Jurkat, Clone E6-1 (cell line): Measurements from ENCODE around the gene KRCC1.
A peak's percentile ranks its signal among the peaks of the same experiment; 100 is the strongest.
"Not testable (repeated sequence)": the region's sequence is repeated elsewhere in the genome, so short reads cannot be mapped to it uniquely, and the experiment has no call there.

Experiments used
- DNase-seq: peaks from one replicate; pipeline ENCODE4 v3.0.0-alpha.2; 2011; ENCODE audit warnings: low read depth, low spot score
- H3K4me3 ChIP-seq: 2 replicates; pipeline ENCODE4 v1.5.1; 2011; ENCODE audit warnings: mild to moderate bottlenecking, low read length, control low read depth, moderate library complexity

KRCC1 gene

DNA sequence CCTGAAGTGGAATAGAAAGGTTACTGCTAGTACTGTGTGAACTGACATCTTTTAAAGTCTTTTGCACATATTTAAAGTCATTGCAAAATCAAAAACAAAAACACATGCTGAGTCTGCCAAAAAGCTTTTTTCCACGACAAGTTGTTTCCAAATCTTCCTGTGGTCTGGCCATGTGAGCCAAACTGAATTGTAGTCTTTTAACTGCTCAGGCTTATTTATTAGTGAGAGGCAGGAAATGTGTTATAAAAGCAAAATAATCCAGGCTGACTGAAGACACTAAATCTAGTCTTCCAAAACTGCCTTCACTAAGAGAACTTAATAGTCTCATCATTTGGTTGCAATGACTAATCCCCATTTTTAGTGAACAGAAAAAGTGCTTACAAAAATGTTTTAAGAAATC is 2.3 kb downstream of the KRCC1 start:
- no peak overlapping the region for H3K4me3 ChIP-seq
- DNase-seq, result no peak

DNA sequence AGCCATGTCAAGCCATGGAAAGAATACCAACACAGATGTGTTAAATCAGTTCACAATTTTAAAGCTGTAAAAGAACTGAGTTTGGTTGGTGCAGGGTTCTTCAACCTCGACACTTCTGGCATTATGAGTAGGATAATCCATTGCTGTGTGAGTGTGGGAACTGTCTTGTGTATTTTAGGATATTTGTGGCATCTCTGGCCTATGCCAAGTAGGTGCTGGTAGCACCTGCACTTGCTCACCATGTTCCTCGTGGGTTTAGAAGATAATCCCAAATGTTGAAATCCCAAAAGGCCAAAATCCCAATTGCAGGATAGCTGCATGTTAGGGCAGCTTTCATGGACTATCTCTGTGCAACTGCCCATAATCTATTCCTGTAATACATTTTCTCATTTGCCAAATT is 3.8 kb downstream of the KRCC1 start:
- H3K4me3 ChIP-seq, result no peak overlapping the region
- no peak for DNase-seq

DNA sequence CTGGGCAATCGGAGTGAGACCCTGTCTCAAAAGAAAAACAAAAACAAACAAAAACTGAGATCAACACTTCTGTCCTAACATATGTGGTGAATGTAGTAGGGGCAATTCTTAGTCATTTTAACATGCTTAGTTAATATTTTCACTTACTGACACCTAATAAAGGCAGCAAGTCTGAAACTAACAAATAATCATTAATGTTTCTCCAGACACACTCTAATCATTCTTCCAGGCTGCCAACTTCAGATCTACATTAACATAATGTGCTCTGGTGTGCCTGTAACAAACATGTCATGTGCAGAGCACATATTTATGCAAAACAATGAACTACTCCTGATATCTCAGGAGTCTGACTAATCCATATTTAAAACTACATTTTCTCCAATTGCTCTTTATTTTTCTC is 6.0 kb downstream of the KRCC1 start:
- H3K4me3 ChIP-seq, result no peak overlapping the region
- no peak for DNase-seq

DNA sequence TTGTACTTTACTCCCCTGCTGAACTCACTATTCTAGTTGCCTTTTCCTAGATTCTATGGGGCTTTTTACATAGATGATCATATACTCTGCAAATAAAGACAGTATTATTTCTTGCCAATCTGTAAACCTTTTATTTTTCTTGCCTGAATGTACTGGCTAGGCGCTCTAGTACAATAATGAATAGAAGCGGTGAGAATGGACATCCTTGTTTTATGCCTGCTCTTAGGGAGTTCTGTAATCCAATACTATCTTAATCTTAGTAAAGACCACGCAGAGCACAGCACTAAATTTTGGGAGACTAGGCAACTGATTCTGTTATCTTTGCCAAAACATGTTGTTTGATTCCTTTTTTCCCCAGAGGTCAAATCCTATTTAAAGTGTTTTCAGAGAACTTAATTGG is 7.0 kb downstream of the KRCC1 start:
- DNase-seq, result no peak
- H3K4me3 ChIP-seq, result no peak overlapping the region

DNA sequence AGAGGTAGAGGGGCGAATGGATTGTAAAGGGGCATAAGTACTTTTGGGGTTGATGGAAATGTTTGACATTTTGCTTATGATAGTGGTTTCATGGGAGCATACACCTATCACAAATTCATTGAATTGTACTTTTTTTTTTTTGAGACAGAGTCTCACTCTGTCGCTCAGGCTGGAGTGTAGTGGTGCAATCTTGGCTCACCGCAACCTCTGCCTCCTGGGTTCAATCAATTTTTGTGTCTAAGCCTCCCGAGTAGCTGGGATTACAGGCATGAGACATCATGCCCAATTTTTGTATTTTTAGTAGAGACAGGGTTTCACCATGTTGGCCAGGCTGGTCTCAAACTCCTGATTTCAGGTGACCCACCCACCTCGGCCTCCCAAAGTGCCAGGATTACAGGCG is 10.0 kb downstream of the KRCC1 start:
- not testable (repeated sequence) for DNase-seq, H3K4me3 ChIP-seq

DNA sequence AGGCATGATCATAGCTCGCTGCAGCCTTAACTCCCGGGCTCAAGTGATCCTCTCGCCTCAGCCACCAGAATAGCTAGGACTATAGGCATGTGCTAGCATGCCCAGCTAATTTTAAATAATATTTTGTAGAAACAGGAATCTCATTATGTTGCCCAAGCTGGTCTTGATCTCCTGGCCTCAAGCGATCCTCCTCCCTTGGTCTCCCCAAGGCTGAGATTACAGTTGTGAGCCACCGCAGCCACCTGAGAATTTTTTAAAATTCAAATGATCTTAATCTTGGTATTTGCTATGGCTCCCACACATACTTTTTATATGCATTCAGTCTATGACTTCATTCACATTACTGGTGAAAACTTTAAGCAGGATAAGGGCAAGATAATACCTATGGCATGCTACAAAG is 13.1 kb downstream of the KRCC1 start:
- DNase-seq, result no peak
- H3K4me3 ChIP-seq, result no peak overlapping the region

DNA sequence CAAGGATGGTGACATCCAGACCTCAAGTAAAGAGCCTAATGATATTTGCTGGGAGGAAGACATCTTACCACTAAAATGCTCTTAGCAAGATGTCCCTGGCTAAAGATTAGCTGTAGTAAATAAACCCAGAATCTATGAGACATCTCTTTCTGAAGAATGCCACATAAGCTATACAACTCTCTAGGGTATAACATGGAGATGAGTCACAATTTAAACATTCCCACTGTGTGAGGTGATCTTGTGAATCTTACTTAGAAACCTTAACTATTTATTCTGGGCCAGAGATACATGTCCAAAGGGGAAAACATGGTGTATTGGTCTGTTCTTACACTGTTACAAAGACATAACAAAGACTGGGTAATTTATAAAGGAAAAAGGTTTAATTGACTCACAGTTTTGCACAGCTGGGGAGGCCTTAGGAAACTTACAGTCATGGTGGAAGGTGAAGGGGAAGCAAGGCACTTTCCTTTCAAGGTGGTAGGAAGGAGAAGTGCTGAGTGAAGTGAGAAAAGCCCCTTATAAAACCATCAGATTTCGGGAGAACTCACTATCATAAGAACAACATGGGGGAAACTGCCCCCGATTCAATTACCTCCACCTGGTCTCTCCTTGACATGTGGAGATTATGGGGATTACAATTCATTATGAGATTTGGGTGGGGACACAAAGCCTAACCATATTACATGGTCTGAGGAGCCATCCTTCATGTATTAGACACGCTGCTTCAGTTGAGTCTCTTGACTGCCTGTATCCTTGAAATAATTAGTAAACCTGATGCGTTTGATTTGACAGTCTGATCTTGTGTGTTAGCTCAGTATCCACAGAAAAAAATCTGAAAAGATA is 17.1 kb downstream of the KRCC1 start:
- no peak for DNase-seq
- H3K4me3 ChIP-seq, result no peak overlapping the region

DNA sequence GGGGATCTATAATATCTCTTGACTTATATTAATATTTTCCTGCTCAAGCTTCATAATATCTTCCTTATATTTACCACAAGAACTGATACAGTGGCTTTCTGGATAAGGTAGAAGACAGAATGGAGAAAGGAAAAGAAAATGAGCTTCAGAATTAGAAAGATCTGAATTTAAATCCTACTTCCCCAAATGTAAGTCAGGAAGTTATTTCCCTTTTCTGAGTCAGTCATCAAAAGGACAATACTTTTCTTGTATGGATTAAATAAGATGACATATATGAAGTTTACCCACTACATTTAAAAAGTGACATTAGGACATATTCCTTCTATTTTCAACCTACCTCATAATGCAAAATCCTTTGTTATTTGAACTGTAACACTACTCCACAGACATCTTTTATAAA is 19.0 kb downstream of the KRCC1 start:
- DNase-seq, result no peak
- no peak overlapping the region for H3K4me3 ChIP-seq

DNA sequence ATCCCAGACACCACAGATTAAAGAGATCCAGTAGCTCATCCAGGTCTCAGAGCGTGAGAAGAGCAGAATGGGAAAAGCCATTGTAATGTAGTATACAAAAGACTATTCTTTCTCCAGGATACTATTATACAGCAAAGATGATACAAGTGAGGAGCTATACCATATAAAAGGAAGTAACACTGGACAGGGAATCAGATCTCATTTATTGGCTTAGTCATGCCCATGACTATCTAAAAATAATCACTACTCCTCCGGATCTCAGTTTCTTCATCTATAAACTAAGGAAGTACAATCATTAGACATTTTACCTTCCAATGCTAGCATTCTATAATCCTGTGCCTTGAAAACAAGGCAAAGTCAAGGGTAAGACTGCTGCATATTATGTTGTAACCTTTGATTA is 19.4 kb downstream of the KRCC1 start:
- DNase-seq, result no peak
- H3K4me3 ChIP-seq, result no peak overlapping the region

DNA sequence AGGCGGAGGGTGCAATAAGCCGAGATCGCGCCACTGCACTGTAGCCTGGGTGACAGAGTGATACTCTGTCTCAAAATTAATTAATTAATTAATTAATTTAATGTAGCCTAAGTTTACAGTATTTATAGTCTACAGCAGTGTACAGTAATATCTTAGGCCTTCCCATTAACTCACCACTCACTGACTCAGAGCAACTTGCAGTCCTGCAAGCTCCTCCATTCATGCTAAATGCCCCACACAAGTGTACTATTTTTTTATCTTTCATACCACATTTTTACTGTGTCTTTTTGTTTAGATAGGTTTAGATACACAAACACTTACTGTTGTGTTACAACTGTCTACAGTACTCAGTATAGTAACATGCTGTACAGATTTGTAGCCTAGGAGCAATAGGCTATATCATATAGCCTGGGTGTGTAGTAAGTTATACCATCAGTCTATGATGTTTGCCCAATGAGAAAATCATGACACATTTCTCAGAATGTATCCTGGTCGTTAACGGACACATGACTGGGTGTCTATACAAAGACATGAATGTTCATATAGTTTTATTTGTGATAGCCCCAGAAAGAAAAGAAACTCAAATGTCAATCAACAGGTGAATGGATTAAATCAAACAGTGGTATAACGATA is 23.4 kb downstream of the KRCC1 start:
- no peak overlapping the region for H3K4me3 ChIP-seq
- DNase-seq, result no peak

DNA sequence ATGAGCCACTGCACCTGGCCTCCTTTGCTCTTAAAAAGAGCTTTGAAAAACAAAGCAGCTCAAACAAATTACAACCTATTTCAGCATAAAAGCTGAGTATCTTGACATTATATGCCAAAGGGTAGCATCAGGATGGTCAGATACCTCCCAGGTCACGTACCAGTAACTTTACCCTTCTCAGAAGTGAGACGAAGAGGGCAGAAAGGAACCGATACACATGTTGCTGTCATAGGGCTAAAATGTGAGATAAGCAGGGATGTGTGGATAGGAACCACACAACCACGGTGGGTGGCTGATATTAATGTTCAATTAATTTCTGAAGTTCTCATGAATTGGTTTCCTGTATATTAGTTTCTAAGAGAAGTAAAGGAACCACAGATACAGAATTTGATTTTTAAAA is 26.7 kb downstream of the KRCC1 start:
- H3K4me3 ChIP-seq, result no peak overlapping the region

DNA sequence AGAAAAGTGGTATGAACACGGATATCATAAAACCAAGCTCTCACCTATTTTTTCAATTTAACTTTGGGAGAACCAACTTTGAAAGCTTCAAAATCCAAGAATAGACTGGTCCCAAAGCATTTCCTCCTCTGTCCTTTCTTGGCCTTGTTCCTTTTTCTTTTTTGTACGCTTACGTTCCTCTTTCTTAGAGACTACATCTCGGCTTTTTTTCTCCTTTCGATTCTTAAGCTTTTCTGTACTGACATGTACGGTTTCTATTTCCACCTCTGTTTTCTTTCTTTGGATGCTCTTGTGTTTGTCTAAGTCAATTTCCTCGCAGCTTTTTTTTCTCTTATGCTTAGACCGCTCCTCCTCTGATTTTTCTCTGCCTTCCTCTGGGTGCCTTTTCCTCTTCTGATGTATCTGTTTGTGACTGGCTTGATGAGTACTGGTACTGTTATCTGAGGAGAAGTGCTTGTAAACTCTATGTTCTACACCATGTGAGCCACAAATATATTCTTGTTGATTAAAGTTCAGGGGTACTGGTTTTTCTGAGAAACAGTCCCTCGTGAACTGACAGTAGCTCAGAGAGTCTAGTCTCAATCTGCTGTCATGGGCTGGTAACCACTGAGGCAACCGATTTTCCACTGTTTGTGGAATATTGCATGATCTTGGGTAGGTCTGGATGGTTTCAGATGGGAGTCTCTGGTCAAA is 27.7 kb downstream of the KRCC1 start:
- DNase-seq, result no peak

More for the DNA sequence above, 26.7 kb downstream of the KRCC1 start:
- DNase-seq, result no peak

DNA sequence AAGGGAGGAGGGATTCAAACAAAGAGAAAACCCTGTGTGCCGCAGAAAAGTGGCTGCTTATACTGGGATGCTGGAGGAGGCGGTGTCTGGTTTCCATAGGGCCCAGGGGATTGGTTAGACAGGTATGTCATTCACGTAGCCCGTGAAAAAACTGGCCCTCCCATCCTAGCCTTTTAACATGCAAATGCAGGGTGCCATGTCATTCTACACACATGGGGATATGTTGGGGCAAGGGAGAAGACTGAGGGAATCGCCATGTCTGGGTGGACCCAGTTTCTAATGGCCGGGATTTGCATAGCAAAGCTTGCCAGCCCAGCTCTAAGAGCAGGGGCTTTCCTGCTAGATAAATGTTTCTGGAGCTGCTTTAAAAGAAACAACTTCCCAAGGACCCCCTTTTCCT is 31.1 kb downstream of the KRCC1 start:
- H3K4me3 ChIP-seq, result no peak overlapping the region
- DNase-seq, result no peak

More for the DNA sequence above, 27.7 kb downstream of the KRCC1 start:
- H3K4me3 ChIP-seq, result no peak overlapping the region

DNA sequence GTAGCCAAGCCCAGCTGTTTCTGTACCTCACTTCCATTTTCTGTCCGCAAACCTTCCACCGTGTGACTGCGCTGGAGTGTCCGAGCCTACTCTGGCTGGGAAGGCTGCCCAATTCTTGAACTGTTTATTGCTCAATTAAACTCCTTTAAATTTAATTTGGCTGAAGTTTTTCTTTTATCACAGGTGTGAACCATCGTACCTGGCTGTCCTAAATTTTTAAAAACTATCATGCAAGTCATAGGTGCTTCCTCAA is 33.0 kb downstream of the KRCC1 start:
- no peak overlapping the region for H3K4me3 ChIP-seq
- no peak for DNase-seq

DNA sequence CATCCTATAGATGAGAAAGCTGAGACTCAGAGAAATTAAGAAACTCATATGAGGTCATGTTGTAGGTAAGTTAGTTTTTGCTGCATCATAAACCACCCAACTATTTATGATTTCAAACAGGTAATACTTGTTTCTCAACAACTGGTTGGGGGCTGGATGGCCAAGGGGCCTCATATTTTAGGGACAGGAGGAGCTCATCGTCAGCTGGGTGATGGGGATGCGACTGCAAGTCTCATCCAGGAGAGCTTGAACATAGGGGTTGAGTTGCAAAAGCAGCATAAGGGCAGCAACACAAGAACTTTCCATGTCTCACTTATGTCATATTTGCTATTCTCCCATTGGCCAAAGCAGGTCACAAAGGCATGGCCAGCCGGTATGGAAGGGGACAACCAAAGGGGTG is 35.6 kb downstream of the KRCC1 start:
- no peak for DNase-seq
- H3K4me3 ChIP-seq, result no peak overlapping the region

DNA sequence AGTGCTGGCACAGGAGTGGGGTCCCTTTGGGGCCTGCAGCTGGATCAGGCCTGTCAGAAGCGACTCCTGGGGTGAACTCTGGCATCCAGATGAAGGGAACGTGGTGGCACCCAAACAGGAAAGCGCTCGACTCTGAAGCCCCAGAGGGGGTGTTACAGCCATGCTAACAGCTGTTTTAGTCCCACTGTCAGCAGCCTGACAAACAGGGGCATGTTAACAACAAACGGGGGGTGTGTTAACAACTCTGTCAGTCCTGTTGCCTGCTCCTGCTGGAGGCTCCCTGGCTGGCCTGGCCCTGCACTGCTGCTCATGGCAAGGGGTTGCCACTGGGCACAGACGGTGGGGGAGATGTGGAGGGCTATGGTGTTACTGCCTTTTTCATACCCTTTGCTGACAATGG is 36.7 kb downstream of the KRCC1 start:
- H3K4me3 ChIP-seq, result no peak overlapping the region
- no peak for DNase-seq

DNA sequence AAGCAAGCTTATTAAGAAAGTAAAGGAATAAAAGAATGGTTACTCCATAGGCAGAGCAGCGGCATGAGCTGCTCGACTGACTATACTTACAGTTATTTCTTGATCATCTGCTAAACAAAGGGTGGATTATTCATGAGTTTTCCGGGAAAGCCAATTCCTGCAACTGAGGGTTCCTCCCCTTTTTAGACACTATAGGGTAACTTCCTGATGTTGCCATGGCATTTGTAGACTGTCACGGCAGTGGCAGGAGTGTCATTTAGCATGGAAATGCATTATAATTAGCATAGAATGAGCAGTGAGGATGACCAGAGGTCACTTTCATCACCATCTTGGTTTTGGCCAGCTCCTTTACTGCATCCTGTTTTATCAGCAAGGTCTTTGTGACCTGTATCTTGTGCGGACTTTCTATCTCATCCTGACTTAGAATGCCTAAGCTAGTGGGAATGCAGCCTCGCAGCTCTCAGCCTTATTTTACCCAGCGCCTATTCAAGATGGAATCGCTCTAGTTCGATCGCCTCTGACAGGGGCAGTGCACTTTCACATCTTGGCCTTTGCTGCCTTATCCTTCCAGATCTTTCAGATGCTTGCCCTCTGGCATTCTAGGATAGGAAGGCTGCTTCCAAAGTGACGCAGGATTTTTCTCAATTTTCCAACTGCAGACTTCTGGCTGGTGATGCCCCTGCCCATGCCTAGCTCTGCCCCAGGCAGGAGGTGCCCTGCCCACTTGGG is 37.3 kb downstream of the KRCC1 start:
- DNase-seq, H3K4me3 ChIP-seq: not testable (repeated sequence)

DNA sequence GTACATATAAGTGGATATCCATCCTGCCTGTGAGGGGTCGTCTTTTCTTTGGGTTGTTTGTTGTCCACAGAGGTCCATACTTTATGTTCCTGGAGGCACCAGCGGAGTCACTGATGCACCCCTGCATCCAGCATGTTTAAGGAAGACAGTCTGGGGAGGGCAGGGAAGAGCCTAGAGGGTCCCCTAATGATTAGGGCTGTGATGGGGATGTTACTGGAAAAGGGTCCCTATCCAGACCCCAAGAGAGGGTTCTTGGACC is 37.9 kb downstream of the KRCC1 start:
- DNase-seq, H3K4me3 ChIP-seq: not testable (repeated sequence)

DNA sequence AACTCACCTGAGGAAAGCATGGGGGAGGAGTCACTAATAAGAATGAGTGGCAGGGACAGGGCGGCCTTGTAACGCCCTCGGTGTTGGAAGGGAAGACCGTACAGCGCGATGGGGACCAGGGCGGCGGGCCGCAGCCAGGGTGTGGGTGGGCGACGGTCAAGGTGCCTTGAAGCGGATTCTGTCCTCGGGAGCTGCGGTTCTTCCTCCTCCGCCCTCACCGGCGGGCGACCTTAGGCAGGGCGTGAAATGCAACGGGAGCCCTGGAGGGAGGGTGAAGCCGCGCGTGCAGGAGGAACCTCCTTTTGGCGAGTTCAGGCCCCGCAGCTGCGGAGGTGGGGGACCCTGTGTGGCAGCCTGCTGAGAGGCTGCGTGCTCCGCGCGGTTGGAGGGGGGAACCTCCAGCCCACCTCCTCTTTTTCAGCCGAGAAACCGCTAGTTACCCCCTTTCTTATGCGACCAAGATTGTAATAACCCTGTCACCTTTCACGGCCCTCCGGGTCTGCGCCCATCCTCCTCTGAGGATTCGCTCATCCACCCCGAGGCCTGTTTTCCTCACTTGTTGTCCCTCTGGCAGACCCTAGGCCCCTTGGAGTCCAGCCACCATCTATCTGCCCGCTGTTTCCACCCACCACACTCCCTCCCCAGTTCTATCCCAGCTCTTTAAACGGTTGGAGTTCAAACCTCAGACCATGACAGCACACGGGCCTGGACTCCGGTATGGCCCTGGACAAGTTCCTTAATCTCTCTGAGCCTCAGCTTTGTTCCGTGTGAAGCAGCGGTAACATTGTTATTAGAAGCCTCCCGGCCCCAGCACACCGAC is 38.4 kb downstream of the KRCC1 start:
- DNase-seq, result no peak
- peak overlapping the region; percentile 64 for H3K4me3 ChIP-seq
